Stimulated activated CD8-positive, alpha-beta memory T cell treated with anti-CD3 and anti-CD28 coated beads, Interleukin-2, amount 100 ng/mL, for 48 hours (primary cell): ENCODE results near the gene GNAT1.
A peak's percentile ranks its signal among the peaks of the same experiment; 100 is the strongest.
"Not testable (repeated sequence)": the region's sequence is repeated elsewhere in the genome, so short reads cannot be mapped to it uniquely, and the experiment has no call there.

ENCODE experiments used
- DNase-seq, 2 donors: peaks; one replicate each; pipeline ENCODE4 v3.0.0-alpha.2; 2020; ENCODE audit warnings: low read depth in 2 of 2

The GNAT1 gene

GRCh38 chr3:50241713-50242380, 50.4 kb downstream of the GNAT1 start:
- DNase-seq, result no peak

- DNase-seq, result no peak
Observed at GRCh38 chr3:50242381-50242770, 51.0 kb downstream of the GNAT1 start.

- peak in 1 of 2 donors; percentile 30 for DNase-seq
Observed at GRCh38 chr3:50242851-50243542, 51.6 kb downstream of the GNAT1 start.

- DNase-seq, result no peak
Observed at GRCh38 chr3:50243543-50243895, 52.1 kb downstream of the GNAT1 start.

GRCh38 chr3:50244813-50245212, 53.4 kb downstream of the GNAT1 start:
- not testable (repeated sequence) for DNase-seq

GRCh38 chr3:50245251-50245745, 53.9 kb downstream of the GNAT1 start:
- DNase-seq, result no peak

GRCh38 chr3:50245831-50246516, 54.6 kb downstream of the GNAT1 start:
- peak; percentile 97 to 98 for DNase-seq

GRCh38 chr3:50246517-50246954, 55.1 kb downstream of the GNAT1 start:
- DNase-seq, result peak; percentile 78 to 82
